ENCODE data around the gene ZMYM2.

Gene ZMYM2

DNA sequence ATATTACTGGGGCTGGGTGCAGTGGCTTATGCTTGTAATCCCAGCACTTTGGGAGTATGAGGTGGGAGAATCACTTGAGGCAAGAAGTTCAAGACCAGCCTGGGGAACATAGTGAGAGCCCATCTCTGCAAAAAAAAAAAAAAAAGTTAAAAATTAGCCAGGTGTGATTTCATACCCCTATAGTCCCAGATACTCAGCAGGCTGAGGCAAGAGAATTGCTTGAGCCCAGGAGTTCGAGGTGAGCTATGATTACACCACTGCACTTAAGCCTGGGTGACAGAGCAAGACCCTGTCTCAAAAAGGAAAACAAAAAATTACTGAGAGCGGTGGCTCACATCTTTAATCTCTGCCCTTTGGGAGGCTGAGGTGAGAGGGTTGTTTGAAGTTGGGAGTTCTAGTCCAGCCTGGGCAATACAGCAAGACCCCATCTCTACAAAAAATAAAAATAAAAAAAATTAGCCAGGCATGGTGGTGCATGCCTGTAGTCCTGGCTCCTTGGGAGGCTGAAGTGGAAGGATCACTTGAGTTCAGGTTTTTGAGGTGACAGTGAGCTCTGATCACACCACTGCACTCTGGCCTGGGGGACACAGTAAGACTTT is 87.5 kb downstream of the ZMYM2 start:
- no peak for DNase-seq (ENCODE audit: low read depth)

DNA sequence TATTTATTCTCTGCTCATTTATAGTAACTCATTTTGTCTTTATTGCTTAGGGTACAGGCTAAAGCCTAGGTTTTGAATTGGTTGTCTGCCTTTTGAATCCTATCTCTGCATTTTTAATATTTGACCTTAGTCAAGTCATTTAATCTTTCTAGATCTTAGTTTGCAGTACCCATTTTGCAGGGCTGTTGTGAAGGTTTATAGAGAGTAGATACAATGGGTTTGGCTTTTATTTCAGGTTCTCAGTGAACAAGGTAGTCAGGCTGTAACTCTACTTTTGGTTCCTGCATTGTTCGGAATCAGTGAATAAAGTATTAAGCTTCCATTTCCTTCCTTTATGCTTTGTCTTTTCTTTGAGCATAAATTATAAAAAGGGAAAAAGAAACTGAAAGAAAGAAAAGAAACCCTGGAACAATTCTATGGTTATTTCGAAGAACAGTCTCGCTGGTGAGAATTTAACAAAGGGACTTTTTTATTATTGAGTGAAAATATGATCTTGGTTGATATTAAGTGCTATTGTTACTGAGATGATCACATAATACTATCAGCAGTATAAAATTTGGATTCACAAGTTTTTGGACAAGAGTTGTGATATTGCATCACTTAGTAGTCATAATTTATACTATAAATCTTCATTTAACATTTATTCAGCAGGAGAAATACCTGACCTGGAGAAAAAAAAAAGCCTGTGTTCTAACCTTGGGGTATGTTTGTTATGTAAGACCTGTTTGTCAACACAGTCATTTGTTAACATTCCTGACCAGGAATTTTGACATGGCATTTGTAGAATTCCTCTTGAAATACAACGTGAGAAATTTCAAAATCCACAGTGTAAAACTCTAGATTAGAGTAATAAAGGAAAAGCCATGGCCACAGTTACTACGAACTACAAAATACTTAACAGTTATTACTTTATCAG is 91.3 kb downstream of the ZMYM2 start:
- DNase-seq (ENCODE audit: low read depth), result no peak

DNA sequence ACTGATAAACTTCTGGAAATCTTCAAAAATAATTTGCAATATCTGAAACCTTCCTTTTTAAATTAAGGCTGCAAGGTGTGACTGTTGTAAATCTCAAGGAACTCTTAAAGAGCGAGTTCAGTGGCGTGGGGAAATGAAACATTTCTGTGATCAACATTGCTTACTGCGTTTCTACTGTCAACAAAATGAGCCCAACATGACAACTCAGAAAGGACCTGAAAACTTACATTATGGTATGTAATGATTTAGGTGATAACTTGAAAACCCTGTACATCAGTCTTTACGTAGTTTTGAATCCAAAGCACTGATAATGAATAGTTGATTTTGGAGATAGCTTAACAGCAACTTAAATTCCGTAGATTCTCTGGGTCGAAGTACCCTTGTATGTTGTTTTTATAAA is 92.8 kb downstream of the ZMYM2 start:
- no peak for DNase-seq (ENCODE audit: low read depth)

GRCh38 chr13:20053016-20053415 is 94.5 kb downstream of the ZMYM2 start:
- no peak for DNase-seq (ENCODE audit: low read depth)

DNA sequence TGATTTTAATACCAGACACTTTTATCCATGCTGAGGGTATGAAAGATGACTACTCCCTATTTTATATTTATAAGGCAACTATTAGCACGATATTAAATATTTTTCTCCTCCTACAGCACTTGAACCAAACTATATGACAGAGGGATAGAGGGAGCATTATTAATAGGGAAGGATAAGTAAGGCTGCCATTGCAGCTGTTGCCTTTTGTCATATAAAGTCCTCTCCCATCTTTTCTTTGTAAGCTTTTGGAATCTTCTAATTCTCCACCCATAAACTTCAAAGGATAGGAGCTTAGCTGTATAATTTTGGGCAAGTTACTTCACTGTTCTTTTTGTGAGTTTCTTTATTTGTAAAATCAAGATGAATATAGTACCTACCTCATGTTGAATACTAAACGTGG is 95.4 kb downstream of the ZMYM2 start:
- no peak for DNase-seq (ENCODE audit: low read depth)

DNA sequence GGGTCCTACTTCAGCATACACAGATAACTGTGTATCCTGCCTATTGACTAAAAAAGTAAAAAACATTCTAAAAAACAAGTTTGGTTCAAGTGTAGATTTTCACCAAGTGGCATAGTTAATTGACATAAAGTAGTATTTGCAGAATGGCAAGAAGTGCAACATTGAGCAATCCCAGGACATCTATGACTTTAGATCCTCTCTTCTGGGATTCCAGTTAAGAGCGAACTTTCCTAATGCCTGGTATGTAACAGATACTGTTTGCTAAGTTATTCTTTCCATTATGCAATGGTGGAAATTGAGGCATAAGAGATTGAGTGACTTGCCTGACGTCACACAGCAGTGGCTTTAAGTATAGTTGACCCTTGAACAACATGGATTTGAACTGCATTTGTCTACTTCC is 96.1 kb downstream of the ZMYM2 start:
- DNase-seq (ENCODE audit: low read depth), result no peak

DNA sequence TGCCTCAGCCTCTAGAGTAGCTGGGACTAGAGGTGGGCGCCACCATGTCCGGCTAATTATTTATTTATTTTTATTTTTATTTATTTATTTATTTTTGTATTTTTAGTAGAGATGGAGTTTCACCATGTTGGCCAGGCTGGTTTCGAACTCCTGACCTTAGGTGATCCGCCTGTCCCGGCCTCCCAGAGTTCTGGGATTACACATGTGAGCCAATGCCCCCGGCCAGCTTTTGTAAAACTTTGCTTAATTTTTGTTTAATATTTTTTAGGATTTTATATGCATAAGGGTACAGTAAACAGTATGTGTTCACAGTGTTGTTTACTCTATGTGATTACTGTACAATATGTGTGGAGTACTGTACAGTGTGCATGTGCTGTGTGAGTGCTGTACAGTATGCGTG is 98.7 kb downstream of the ZMYM2 start:
- no peak for DNase-seq (ENCODE audit: low read depth)

DNA sequence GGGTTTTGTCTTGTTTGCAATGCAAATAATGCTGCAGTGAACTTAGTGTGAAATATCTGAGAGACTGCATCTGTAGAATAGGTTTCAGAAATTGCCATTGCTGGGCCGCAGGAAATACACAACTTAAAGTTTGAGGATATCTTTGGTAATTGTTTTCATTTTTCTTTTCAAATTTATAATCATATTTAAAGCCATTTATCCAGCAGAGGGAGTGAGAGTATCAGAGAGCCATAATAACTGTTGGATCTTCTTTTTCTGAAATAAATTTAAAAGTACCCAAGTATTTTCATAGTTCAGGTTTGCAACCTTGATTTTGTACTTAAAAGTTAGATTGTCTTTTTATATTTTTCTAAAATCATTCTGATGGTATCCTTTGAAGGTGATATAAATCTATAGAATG is 99.4 kb downstream of the ZMYM2 start:
- no peak for DNase-seq (ENCODE audit: low read depth)

DNA sequence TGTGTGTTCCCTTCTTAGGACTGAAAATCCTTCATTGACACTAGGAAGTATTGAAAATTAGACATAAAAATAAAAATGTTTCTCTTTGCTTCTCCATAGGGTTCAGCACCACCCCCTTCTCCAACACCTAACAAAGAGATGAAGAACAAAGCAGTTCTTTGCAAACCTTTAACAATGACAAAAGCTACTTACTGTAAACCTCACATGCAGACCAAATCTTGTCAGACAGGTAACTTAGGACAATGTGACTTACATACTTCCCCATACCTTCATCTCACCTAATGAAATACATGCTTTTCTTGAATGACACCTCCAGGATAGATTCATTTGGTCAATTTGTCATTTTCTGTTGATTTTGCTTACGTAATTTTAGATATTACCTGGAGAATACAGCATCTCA is 99.9 kb downstream of the ZMYM2 start:
- no peak for DNase-seq (ENCODE audit: low read depth)

- DNase-seq (ENCODE audit: low read depth), result no peak
These were observed 105.6 kb downstream of the ZMYM2 start for GRCh38 chr13:20064128-20064527.

DNA sequence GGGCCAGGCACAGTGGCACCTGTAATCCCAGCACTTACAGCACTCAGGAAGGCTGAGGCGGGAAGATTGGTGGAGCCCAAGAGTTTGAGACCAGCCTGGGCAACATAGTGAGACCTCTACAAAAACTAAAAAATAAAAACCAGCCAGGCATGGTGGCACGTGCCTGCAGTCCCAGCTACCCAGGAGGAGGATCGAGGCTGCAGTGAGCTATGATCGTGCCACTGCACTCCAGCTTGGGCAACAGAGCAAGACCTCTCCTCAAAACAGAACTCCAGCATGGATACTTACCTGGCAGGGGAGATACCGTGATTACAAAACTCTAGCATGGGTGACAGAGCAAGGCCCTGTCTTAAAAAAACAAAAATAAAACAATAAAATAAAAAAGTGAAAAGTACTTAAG is 107.0 kb downstream of the ZMYM2 start:
- DNase-seq (ENCODE audit: low read depth), result no peak

DNA sequence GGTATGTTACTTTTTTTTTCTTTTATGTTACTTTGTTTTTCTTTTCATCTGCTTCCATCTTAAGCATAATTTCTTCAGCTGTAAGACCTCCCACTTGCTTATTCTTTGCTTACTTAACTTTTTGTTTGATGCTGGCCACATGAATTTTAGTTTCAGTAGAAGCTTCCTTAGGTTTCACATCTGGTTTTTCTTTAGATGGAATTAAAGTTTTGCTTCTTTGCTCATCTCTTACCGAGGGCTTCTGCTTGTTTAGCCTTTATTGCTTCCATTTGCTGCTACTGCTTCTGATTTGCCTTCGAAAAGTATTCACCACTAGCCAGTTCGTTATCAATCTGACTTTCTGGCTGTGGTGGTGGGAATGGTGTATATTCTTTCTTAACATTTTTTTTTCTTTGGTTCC is 111.4 kb downstream of the ZMYM2 start:
- DNase-seq (ENCODE audit: low read depth), result no peak

DNA sequence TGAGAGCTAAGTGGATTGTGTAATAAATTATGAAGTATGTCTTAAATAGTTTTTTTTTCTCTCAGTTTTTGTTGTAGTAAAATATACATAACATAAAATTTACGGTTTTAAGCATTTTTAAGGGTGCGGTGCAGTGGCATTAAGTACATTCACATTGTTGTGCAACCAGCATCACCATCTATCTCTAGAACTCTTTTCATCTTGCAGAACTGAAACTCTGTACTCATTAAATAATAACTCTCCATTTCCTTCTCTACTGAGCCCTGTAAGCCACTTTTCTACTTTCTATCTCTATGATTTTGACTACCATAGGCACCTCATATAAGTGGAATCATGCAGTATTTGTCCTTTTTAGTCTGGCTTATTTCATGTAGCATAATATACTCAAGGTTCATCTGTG is 115.2 kb downstream of the ZMYM2 start:
- no peak for DNase-seq (ENCODE audit: low read depth)

DNA sequence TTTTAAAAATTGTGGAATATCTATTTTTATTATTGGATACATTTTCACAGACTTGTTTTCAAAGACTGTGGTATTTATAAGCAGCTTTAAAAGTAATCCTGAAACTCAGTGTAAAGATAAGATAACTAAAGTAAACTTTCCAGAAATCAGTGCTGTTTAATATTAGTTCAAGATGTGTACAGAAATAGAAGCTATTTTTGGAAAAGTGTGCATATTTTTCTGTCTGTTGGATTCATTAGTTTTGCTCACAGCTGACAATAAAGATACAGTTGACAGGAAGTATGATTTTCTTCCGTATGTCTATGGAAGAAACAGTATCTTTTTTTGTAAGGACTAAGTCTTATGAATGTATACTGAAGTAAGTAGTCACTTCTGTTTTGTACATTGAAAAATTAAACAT is 116.4 kb downstream of the ZMYM2 start:
- DNase-seq (ENCODE audit: low read depth), result no peak

GRCh38 chr13:20077086-20077485 is 118.6 kb downstream of the ZMYM2 start:
- no peak for DNase-seq (ENCODE audit: low read depth)

- DNase-seq (ENCODE audit: low read depth), result no peak
These were observed 122.0 kb downstream of the ZMYM2 start for GRCh38 chr13:20080377-20081164.

DNA sequence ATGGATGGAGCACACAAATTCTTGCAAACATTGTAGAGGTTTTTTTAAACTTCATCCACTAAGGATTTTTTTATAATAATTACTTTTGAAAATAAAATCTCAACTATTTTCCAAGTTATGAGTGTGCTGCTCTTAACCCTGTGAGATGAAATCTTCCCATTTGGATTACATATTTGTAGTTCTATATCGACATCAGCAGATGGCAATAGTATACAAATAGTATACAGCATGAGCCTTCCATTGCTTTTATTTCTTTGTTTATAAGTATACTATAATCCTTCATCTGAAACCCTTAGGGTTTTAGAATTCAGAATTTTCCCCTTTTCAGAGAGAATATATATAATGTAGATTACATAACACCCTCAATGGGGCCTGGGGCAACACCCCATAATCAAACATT is 131.8 kb downstream of the ZMYM2 start:
- no peak for DNase-seq (ENCODE audit: low read depth)

DNA sequence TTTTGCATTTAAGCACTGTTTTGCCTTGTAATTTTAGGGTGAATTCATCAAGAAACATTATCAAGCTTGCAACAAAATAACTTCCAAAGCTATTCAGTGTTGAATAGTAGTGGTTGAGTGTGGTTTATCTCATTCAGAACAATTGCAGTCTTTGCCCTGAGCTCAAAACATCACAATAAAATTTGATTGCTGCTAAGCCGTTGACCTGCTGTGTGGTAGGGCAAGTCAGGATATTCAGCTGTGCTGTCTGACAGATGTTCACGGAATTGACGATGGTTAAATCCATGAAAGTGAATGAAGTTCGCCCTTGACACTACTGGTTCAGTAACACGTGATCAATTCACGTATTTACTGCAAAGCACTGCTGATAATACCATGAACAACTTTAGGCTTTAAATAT is 135.4 kb downstream of the ZMYM2 start:
- DNase-seq (ENCODE audit: low read depth), result no peak

DNA sequence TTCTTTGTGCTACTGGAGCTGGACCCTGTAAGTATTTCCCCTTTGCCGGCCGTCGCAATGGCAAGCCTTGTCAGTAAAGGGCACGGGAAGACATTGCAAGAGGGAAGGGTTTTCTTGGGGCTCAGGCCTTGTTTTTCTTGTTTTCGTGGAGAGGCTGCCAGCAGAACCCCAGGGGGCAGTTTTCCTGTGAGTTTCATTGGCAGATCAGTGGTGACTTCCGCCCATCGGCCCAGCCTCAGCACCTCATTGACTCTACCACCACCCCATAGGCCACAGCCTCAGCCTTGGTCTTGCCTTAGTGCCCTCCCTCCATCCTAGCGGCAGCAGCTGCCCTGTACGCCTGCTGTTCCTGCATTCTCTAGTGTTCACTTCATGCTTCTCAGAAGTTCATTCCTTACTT is 140.8 kb downstream of the ZMYM2 start:
- no peak for DNase-seq (ENCODE audit: low read depth)

DNA sequence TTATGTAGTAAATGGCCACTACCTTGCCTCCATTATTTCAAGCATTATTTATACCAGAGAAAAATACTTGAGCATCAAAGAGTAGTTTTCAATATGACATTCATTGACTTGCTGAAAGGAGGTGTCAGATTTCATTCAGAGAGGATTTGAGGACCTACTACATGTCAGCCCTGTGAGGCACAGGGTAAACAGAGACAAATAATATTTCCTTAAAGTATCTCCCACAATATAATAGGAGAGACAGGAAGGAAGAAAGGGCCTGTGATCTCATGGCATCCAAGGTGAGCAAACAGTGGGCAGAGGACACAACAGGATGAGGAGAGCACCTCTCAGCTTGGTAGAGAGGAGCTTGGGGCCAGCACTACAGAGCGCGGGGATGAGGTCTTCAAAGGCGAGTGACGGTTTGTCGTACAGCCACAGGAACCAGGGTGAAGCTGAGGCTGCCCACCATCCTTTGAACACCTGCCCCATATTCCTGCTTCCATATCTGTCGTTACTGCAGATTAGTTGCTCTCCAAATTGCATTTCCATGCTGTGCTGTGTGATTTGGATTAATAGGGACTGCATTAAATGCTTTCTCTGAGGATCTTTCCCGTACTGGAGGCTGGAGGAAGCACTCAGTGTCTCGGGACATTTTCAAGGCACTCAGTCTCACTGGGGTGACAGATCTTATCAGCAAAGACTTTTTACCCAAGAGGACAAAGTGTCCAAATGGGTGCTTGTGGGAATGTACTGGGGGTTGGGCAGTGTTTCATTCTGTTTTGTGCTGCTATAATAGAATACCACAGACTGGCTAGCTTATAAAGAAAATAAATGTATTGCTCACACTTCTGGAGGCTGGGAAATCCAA is 143.2 kb downstream of the ZMYM2 start:
- DNase-seq (ENCODE audit: low read depth), result no peak

- DNase-seq (ENCODE audit: low read depth), result no peak
These were observed 144.1 kb downstream of the ZMYM2 start for GRCh38 chr13:20102525-20103180.
